ENCODE data around the gene PRR12. TPM values are rescaled to one million over a fixed set of nuclear protein-coding genes. Genes with fewer than 3 reads are reported as not detected.

PRR12 gene
- total and polyA plus RNA-seq, 9 of the 15 experiments (the other 6 are each of a cell fraction or from before 2014, with no cell fraction given), result 0.01 to 21.1 (median 0.98) TPM

DNA sequence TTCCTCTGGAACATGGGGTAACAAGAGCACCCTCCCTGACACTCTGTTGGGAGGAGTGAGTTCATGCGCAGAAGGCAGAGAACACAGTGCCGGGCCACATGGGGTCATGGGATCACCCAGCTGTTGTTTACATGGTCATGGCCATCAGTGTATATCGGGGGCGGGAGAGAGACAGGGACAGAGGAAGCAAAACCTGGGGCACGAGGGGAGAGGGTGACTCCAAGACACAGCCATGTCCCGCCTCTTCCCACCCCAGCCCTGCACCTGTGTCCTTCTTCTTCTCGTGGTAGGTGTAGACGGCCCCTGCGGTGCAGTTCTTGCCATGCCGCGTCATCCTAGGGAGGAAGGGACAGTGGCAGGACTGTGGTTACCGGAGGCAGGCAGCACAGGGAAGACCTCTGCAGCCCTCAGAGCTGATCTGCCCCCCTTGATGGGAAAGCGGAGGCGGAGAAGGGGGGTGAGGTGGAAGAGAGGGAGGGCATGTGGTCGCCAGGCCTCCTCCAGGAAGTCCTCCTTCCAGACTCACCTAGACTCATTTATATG is 30.6 kb upstream of the PRR12 start (continued):
- no peak for TF ChIP-seq ATF1 (CRISPR knock-in tag; IDR thresholded peaks at IDR 0.05)
- TF ChIP-seq ATF1 (tag; IDR thresholded peaks at IDR 0.05), result peak; percentile 23; the same call in 1 of the 2 replicates
- TF ChIP-seq, protein P1, sequence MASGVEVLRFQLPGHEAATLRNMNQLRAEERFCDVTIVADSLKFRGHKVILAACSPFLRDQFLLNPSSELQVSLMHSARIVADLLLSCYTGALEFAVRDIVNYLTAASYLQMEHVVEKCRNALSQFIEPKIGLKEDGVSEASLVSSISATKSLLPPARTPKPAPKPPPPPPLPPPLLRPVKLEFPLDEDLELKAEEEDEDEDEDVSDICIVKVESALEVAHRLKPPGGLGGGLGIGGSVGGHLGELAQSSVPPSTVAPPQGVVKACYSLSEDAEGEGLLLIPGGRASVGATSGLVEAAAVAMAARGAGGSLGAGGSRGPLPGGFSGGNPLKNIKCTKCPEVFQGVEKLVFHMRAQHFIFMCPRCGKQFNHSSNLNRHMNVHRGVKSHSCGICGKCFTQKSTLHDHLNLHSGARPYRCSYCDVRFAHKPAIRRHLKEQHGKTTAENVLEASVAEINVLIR (CRISPR knock-in tag; IDR thresholded peaks at IDR 0.05), result no peak
- TF ChIP-seq ZNF143 (CRISPR knock-in tag; IDR thresholded peaks at IDR 0.05), result no peak
- TF ChIP-seq HNRNPH1 (optimal IDR thresholded peaks at IDR 0.05; ENCODE audit: low read depth, low read length), result no peak
- TF ChIP-seq SMARCC2 (IDR thresholded peaks at IDR 0.05; ENCODE audit: low read depth), result no peak
- no peak for TF ChIP-seq ZNF507 (tag; conservative IDR thresholded peaks at IDR 0.05)
- 0 out of 2 replicates have a peak, but pooled peaks have one; percentile 22 for TF ChIP-seq DPF2 (IDR thresholded peaks at IDR 0.05)
- TF ChIP-seq, protein P2, sequence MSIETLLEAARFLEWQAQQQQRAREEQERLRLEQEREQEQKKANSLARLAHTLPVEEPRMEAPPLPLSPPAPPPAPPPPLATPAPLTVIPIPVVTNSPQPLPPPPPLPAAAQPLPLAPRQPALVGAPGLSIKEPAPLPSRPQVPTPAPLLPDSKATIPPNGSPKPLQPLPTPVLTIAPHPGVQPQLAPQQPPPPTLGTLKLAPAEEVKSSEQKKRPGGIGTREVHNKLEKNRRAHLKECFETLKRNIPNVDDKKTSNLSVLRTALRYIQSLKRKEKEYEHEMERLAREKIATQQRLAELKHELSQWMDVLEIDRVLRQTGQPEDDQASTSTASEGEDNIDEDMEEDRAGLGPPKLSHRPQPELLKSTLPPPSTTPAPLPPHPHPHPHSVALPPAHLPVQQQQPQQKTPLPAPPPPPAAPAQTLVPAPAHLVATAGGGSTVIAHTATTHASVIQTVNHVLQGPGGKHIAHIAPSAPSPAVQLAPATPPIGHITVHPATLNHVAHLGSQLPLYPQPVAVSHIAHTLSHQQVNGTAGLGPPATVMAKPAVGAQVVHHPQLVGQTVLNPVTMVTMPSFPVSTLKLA (conservative IDR thresholded peaks at IDR 0.05), result peak in 1 of 2 experiments; percentile 59; a peak in 2 of 4 replicates
- TF ChIP-seq MAX (CRISPR knock-in tag; IDR thresholded peaks at IDR 0.05), result peak; percentile 10; the same call in 1 of the 2 replicates
- TF ChIP-seq FOXM1 (IDR thresholded peaks at IDR 0.05; ENCODE audit: low read depth), result no peak
- no peak for TF ChIP-seq FOXM1 (CRISPR knock-in tag; IDR thresholded peaks at IDR 0.05; ENCODE audit: low read depth)
- TF ChIP-seq NFIC (IDR thresholded peaks at IDR 0.05), result no peak
- no peak for TF ChIP-seq HNRNPUL1 (IDR thresholded peaks at IDR 0.05; ENCODE audit: low read length)
- TF ChIP-seq NRF1 (conservative IDR thresholded peaks at IDR 0.05 in 1 of 2, IDR thresholded peaks at IDR 0.05 in 1 of 2), result peak in 1 of 2 experiments; percentile 37; a peak in 1 of 4 replicates
- TF ChIP-seq BHLHE40 (IDR thresholded peaks at IDR 0.05; ENCODE audit: low read length), result no peak
- TF ChIP-seq BRD9 (IDR thresholded peaks at IDR 0.05; ENCODE audit: low read depth, partially characterized antibody), result no peak
- no peak for TF ChIP-seq GMEB1 (CRISPR knock-in tag; IDR thresholded peaks at IDR 0.05)
- peak; percentile 41 for TF ChIP-seq C11orf30 (IDR thresholded peaks at IDR 0.05; ENCODE audit: low read depth)
- no peak for TF ChIP-seq THRAP3 (IDR thresholded peaks at IDR 0.05; ENCODE audit: borderline replicate concordance)
- peak; percentile 50; the same call in 1 of the 2 replicates for TF ChIP-seq ZNF263 (CRISPR knock-in tag; IDR thresholded peaks at IDR 0.05; ENCODE audit: borderline replicate concordance)
- TF ChIP-seq ESRRA (IDR thresholded peaks at IDR 0.05; ENCODE audit: borderline replicate concordance, low read depth), result peak; percentile 40; the same call in 1 of the 2 replicates
- 0 out of 2 replicates have a peak, but pooled peaks have one; percentile 5 for TF ChIP-seq MYC (IDR thresholded peaks at IDR 0.05; ENCODE audit: low read depth, low read length)
- TF ChIP-seq MYC (CRISPR knock-in tag; IDR thresholded peaks at IDR 0.05; ENCODE audit: borderline replicate concordance, low read depth), result no peak
- TF ChIP-seq KDM1A (IDR thresholded peaks at IDR 0.05), result peak in 1 of 2 experiments; percentile 36; a peak in 1 of 4 replicates
- no peak for TF ChIP-seq ESRRB (CRISPR knock-in tag; IDR thresholded peaks at IDR 0.05; ENCODE audit: borderline replicate concordance)
- TF ChIP-seq GATAD2A (IDR thresholded peaks at IDR 0.05), result no peak

Measured in K562 (cell line).